Stimulated activated CD8-positive, alpha-beta memory T cell treated with anti-CD3 and anti-CD28 coated beads, Interleukin-12 subunit alpha, Interleukin-12 subunit beta, amount 100 ng/mL, for 4 hours (primary cell): ENCODE results near the gene SYTL3.
"Not testable (repeated sequence)": the region's sequence is repeated elsewhere in the genome, so short reads cannot be mapped to it uniquely, and the experiment has no call there.

Experiments
- DNase-seq: peaks from one replicate; pipeline ENCODE4 v3.0.0-alpha.2; 2020; ENCODE audit warnings: low read depth

The SYTL3 gene

DNA sequence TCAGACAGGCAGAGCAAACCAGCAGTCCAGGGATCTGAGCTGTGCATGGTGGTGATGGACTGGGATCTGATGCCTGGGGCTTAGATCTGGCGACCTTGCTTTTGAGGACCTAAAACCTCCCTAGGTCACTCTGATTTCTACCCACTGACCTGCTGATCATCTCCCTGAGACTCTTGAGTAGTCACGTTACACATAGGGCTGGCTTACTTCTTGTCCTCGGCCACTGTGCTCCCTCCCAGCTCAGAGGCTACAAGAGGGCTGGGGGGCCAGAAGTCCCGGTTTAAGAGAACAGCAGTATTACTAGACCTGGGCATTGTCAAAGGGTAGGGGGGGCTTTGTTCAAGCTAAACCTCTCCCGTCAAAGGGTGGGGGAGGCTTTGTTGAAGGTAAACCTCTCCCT is 10.8 kb upstream of the SYTL3 start:
- DNase-seq: no peak

DNA sequence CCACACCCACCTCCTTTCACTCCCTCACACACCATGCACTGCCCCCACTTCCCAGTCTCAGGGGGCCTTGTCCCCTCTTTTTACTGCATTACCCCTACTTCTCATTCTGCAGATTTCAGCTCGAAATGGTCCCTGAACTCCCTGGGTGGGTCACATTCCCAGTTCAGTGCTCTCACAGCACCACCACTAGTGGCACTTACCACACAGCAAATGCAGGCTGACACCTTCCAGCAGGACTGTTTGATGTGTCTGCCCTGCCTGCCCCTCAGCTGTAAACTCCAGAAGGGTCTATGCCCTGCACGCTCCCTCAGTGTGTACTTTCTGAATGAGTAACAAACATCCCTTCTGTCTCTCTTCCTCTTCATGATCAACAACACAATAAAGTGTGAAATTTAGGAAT is 9.3 kb upstream of the SYTL3 start:
- DNase-seq: no peak

DNA sequence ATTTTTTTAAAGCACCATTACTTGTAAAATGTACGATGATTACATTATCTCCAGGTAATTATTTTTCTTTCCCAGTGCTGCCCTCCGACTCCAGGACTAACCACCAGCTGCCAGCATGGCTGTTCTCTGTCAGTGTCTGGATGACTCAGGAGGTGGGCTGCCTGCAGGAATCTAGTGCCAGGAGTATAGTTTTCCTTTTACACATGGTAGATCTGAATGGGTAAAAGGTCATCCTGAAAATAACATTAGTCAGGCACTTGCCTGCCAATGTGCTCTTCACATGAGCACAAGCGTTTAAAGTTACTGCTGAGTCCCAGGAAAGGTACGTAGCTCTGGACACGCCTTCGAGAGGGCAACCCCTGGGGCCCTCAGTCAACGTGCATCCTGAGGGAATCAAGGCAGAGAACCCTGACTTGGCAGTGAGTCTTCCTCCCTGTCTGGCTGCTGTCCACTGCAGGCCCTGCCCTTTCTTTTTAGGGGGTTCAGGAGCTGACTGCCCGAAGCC is 7.7 kb upstream of the SYTL3 start:
- DNase-seq: no peak

DNA sequence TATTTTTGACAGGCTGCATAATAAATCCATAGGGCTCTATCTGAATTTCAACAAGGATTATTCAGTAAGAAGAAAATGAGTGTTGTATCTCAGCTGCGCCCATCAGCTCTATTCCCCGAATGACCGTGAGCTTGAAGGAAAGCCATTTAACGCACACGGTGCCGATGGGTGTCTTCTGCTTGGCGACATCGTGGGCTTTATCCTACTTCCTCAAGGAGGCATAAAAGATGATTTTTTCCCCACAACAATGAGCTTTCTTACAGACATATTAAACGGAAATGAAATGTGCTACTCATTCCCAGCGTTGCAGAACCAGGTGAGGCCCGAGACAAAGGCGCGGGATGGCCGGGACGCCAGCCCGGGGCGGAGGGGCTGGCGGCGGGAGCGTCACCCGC is 6.0 kb upstream of the SYTL3 start:
- DNase-seq: no peak

DNA sequence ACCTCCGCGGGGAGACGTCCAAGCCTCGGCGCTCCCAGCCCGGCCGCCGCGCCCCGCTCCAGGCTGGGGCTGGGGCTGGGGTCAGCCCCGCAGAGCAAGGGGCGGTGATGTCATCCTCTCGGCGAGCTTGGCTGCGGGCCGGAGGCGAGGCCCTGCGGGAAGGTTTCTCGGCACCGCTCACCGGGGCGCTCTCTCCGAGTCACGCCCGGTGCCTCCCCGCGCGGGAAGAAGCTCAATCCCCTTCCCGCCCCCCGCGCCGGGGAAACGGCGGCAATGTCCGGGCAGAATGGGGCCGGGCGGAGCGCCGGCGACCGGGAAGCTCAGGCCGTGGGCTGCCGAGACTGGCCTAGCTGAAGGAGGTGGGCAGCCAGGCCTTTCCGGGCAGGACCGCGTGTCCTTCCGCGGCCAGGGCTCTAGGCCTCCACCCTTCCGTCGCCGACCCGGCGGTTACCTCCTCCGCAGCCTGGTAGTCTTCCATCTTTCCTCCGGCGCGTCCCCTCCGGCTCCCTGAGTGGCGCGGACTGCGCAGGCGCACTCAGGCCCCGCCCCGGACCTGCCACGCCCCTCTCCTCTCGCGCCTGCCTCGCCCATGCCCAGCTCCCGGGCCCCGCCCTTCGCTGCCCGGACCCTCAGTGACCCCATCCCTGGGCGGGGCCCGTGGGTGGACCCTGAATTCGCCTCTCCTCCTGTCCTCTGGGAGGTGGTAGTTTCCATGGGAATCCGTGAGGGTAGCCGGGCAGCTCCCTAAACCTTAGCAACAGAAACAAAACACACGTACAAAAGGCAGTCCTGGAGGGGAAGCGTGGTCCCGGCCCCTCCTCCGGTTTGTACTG is 5.4 kb upstream of the SYTL3 start, which contains the start of gene DYNLT1:
Gene DYNLT1 (minus strand): TSS at position 513 of the 833 bp plus-strand sequence. CDS start 35 bp downstream, at position 478.
- peak; percentile 84 for DNase-seq

DNA sequence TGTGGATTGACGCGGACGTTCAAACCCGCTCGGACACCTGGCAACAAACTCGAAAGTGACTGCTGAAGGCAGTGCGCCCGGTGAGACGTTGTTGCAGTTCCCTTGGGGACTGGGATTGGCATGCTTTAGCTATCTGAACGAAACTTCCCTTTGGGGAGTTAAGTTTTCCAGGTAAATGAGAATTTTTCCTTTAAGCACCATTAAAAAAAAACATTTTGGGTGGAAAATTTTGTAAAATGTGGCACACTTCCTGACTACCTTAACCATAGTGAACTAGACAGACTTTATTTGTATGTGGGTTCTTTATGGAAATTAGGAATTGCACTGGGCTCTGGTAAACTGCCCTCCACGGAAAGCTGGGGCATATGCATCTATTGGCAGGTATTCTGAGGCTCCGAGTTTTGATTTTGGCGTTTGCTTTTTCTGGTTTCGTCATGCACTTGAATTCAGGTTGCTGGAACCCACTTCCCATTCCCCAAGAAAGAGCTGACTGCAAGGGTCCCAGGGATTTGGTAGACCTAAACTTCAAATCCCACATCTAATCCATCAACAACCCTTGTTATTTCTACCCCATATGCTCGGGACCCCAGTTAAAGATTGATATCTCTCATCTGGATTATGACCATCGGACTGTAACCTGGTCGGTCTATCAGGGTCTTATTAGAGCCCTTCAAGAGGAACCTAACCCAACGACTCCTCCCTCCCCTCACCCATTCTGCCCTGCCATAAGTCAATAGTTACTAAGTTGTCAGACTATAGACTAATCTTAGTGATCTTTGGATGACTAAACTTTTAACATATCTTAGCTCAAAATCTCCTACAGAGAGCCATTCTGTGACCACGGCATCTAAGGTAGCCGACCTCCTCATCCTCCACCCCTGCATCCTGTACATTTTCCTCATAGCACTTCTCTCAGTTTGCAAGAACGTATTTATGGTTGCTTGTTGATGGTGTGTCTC is 4.5 kb upstream of the SYTL3 start:
- DNase-seq: no peak

DNA sequence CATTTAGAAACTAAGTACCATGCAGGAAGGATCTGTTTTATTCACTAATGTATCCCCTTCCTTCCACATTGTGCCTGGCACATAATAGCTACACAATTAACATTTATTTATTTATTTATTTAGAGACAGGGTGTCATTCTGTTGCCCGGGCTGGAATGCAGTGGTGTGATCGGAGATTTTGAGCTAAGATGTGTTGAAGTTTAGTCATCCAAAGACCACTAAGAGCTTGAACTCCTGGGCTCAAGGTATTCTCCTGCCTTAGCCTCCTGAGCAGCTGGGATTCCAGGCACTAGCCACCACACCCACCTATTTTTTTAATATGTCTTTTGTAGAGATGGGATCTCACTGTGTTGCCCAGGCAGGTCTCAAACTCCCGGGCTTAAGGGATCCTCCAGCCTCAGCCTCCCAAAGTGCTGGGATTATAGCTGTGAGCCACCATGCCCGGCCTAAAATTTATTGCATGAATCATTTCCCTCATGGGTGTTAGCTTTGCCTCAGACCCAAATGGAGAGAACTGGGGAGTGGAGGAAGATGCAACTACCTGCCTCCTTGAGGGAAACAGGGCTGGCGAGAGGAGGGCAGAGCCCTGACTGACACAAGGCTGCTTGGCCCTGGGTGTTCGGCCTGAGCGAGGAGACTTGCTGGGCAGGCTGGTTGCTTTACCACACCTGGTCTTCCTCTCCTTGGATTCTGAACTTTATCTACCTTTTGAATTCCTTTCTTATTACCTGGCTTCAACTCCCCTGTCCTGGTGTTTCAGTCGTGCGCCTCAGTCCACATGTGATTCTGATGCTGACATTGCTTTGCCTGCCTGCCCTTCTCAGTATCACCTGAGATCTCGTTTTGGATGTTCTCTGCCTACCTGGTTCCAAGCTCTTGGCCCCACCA is 3.6 kb upstream of the SYTL3 start:
- no peak for DNase-seq

DNA sequence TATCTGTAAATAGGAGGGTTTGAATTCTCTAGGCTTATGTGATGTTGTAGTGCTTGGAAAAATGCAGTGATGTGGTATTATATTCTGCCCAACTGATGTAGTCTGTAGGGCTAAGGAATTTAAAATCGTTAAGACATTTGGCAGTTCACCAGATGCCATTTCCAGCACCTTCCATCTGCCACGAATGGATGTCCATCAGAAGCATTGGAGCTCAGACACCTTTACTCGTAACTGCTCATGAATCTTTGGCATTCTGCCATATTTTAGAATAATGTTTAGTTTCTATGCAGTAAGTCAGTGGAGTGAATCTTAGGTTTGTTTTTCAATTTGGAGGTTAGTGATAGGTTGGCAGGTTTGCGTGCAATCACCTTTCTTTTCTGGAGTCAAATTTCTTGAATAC is 2.4 kb upstream of the SYTL3 start:
- no peak for DNase-seq

DNA sequence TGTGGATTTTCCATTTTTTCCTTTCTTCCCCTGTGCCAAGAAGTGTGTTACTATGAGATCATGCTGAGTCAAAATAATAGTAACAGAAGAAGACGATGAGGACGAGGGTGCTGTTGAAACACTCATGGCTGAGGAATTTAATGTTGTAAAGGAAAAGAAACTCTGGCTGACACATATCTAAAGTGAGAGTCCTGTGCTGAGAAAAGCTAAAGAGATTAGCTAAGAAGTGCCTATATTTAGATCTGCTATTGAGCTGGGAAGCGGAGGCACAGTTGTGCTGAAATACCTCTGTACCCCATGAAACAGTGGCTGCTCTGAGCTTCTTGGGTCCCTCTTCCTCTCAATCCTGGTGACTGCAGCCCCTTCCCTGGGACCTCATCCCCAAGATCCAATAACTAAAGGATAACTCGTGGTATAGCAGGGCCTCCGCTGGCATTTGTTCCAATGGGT is 1.1 kb upstream of the SYTL3 start:
- no peak for DNase-seq

DNA sequence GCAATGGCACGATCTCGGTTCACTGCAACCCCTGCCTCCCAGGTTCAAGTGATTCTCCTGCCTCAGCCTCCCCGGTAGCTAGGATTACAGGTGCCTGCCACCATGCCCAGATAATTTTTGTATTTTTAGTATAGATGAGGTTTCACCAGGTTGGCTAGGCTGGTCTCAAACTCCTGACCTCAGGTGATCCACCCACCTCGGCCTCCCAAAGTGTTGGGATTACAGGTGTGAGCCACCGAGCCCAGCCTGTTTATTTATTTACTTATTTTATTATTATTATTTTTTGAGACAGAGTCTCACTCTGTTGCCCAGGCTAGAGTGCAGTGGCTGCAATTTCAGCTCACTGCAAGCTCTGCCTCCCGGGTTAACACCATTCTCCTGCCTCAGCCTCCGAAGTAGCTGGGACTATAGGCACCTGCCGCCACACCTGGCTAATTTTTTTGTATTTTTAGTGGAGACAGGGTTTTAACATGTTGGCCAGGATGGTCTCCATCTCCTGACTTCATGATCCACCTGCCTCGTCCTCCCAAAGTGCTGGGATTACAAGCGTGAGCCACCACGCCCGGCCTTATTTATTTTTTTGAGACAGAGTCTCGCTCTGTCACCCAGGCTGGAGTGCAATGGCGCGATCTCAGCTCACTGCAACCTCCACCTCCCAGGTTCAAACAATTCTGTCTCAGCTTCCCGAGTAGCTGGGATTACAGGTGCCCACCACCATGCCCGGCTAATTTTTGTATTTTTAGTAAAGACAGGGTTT is 2.3 kb downstream of the SYTL3 start:
- DNase-seq: not testable (repeated sequence)

DNA sequence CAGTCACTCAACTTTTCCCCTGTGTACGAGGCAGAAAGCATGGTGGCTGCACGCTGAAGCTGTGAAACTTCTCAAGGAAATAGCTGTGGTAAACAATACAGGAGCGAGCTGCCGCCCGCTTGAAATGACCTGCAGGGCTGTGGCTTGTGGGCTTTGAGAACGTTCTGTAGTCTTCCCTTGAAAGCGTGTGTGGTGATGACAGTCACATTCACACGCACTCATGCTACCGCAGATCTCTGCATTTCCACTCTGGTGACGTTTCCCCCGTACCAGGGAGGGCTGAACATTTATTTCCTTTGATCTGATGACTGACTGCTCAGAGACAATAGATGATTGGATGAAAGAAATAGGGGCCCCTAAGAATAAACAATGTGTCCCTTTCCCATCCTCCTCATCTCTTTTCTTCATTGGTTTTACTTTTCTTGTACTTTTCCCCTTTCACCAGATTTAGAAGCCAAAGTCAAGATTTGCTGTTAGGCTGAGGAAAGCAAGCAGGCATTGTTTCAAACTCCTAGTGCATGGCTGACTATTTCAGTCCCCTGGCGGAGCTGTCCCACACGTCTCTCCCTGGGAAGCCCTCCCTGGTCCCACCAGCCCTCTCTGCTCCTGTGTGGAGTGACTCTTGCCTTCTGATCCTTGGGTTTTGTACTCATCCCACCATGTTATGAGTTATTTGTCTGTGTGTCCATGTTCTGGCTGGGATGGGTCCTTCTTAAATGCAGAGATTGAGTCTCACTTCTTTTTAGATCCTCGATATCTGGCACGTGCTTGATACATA is 3.9 kb downstream of the SYTL3 start:
- peak; percentile 73 for DNase-seq

DNA sequence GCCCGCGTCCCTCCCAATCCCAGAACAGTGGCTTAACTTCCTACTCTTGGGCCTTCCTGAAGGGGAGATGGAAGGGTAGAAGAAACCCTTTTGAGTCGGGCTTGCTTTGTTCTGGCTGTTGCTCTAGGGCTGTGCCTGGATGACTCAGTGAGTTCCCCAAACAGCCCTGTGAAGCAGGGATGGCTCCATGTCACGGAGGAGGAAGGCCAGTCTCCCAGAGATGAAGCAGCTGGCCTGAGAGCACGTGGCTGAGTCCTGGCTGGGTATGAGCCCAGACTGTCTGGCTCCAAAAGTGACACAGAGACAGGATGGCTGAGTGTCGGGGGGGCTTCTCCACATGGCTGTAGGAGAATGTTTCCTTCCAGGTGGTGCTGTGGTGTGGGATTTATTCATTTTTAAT is 4.6 kb downstream of the SYTL3 start:
- DNase-seq: no peak

DNA sequence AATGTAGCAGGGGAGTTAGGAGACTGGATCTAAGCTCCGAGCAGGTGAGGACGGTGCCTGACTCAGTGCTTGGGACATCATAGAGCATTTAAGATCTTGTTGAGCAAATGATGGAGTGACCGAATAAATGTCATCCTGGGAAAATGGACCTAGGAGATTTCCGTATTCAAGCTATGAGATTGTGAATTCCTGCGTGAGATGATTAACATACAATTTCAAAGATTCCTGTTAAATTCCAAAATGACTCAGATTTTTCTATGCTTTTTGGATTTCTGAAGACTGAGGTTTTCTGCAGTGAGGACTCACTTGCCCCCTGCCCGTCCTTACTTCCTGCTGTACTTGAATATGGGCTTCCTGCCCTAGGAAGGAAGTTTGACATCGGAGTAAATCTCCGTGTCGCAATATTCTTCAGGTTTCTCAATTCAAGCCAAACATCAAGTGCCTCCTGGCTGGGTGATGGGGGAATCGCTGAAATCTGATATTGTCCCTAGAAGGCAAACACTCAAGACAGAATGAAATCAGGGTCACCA is 5.2 kb downstream of the SYTL3 start:
- DNase-seq: no peak

DNA sequence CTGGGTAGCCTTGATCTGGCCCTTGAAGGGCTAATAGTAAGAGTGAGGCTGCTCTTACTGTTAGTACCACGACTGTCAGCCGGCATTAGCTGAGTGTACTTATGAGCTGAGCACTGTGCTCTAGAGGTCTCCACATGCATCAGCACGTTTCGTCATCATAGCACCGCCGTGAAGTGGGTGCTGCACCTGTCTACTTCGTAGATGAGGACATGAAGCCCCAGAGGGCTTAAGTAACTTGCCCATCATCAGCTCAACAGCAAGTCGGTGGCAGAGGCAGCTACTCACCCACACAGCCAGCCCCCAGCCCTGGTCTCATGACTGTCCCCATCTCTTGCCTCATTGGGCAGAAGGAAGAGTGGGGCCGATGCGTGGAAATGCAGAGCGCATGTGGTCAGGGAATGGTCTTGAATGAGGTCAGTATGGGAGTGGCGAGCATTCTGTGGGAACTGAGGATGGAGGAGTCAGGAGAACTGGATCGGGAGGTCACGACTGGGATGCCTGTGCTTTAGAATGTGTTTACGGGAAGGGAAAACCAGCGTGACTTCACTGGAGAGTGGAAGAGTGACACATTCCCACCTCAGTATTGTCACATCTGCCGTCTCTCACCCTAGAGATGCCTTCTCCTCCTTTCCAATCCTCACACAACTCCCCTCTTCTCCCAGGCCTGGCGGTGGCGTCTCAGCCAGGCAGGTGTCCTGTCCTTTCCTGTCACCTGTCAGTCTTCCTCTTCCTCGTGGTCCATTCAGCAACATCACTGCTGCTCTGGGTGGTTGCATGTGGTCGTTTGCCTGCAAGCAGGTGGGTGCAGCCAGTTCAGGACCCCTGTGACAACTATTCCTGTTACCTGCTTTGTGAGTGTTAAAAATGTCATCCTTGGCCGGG is 6.0 kb downstream of the SYTL3 start:
- no peak for DNase-seq

DNA sequence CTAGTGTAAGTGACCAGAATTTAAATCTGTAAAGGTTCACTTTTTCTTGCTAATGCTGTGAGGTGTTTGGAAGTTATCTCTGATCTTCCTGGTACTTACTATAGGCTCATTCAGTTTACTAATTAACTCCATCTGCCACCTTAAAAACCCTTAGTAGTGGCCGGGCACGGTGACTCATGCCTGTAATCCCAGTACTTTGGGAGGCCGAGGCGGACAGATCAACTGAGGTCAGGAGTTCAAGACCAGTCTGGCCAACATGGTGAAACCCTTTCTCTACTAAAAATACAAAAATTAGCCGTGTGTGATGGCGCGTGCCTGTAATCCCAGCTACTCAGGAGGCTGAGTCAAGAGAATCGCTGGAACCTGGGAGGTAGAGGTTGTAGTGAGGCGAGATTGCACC is 7.1 kb downstream of the SYTL3 start:
- DNase-seq: not testable (repeated sequence)

DNA sequence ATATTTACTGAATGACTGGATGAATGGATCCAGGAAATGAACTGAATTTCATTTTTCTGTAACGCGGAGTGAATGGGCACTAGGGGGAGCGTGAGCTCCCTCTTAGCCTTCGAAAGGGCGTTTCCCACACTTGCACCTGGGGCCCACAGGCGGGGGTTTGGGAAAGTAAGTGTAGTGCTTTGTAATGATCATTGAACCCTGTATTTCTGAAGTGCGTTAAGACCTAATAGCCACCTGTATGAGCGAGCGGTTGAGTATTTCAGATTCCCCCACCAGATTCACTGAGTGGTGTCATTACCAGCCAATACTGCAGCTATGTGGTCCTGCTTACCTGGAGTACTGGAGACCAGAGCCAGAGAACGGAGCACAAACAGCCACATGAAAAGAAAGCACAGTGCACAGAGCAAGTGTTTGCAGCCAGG is 10.5 kb downstream of the SYTL3 start:
- DNase-seq: no peak

DNA sequence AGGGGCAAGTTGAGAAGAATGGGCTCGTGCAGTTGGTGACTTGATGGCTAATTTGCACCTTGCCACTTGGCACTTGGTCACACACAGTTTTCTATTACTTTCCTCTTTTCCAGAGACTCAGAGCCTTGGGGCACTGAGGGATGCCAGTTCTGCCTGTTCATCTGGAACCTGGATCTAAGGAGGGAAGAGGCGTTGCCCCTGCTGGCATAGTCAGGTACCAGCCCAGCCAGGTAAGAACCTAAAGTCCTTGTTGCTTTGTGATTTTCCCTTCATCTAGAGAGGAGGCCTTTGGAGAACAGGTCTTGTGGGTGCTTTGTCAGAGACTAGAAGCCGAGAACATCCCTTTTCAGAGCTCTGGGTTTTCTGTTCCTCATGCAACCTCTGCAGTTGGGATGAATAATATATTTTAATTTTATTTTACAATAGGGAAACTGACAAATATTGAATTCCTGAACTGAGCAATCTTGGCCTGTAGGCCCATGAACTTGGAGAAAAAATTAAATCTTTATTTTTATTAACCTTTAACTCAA is 11.4 kb downstream of the SYTL3 start:
- DNase-seq: no peak

DNA sequence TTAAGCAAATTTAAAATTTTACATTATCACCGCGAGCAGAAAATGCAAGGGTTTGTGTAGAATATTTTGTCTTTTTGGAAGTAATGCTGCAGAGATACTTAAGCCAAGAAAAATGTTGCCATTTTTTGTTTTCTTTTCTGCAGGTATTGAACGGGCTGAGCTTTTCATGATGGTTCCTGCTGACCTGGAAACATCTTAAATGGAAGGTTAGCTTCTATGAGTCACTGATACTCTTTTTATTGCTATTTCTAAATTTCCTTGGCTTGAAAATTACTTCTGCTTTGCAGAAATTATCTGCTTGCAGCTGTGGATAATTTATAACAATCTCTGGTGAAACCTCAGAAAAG is 12.7 kb downstream of the SYTL3 start:
- no peak for DNase-seq
